Spleen (tissue), 7 donors: ENCODE data around the gene RIC1.

Experiments
- CTCF ChIP-seq, 11 experiments: fragments of 200-600 bp in 7 of 11; fragments of 450-650 bp in 4 of 11; sonication (generic) in 4 of 11; IDR thresholded peaks in 8 of 11; conservative IDR thresholded peaks in 3 of 11; 1 replicate in 7 of 11; 2 replicates in 4 of 11; pipeline versions ENCODE4 v1.4.0 to v1.8.0; 2016 to 2021; ENCODE audit warnings: antibody characterized with exemption in 11 of 11, inconsistent platforms in 4 of 11, mild to moderate bottlenecking in 1 of 11
- POLR2A ChIP-seq, 3 donors: fragments of 450-650 bp; IDR thresholded peaks; one replicate each; pipeline ENCODE4 v1.5.1; 2017; ENCODE audit warnings: antibody characterized with exemption in 3 of 3, mild to moderate bottlenecking in 1 of 3
- donor health status: DM: no; HTN: no; CAD: no; lungs with moderate emphysema.
- donor health status: DM: no; HTN: no; CAD: no.
- donor health status: DM: no; HTN: no; CAD: no.

- TF ChIP-seq CTCF (IDR thresholded peaks at IDR 0.05 in 8 of 11, conservative IDR thresholded peaks at IDR 0.05 in 3 of 11) (no peak), POLR2A (IDR thresholded peaks at IDR 0.05) (no peak)
Measured at GRCh38 chr9:5698810-5699556, 70.1 kb downstream of the RIC1 start.
